ENCODE measurements around the gene FAM186B. TPM values are rescaled to one million over a fixed set of nuclear protein-coding genes. Genes with fewer than 3 reads are reported as not detected.

Gene FAM186B
- total RNA-seq, 4 donors from 2014 or later: 0.42 to 0.98 (median 0.44) TPM; not detected in 1

GRCh38 chr12:49585477-49586459 is 19.7 kb downstream of the FAM186B start:
- no peaks in the 10 kb centered on the region for H3K27me3 ChIP-seq
- peaks cover 0 to 11% (median 0%) of the 10 kb centered on the region in 3 donors for H3K36me3 ChIP-seq
- TF ChIP-seq POLR2A (IDR thresholded peaks at IDR 0.05) (no peak), CTCF (IDR thresholded peaks at IDR 0.05) (no peak), EP300 (IDR thresholded peaks at IDR 0.05) (no peak)
- DNase-seq (ENCODE audit: low spot score in 2 of 2): no peak
- H3K4me3 ChIP-seq: no peak overlapping the region
- H3K9me3 ChIP-seq: no peaks in the 10 kb centered on the region
- peak overlapping the region in 2 of 4 donors; percentile 18 to 43 for H3K27ac ChIP-seq
- WGBS, 2 donors: 62 to 66% methylated on average over 16 of the region's 16 CpGs
- H3K4me1 ChIP-seq: peaks cover 0 to 52% (median 9%) of the 10 kb centered on the region in 4 donors

GRCh38 chr12:49584591-49584990 is 20.8 kb downstream of the FAM186B start:
- H3K27ac ChIP-seq: peak overlapping the region in 2 of 4 donors; percentile 43 to 53
- no peak overlapping the region for H3K4me3 ChIP-seq
- no peak for DNase-seq (ENCODE audit: low spot score in 2 of 2)
- no peaks in the 10 kb centered on the region for H3K9me3 ChIP-seq
- peaks cover 0 to 11% (median 0%) of the 10 kb centered on the region in 3 donors for H3K36me3 ChIP-seq
- H3K4me1 ChIP-seq: peaks cover 0 to 60% (median 12%) of the 10 kb centered on the region in 4 donors
- 68 to 70% methylated on average over 7 of the region's 7 CpGs for WGBS, 2 donors
- no peaks in the 10 kb centered on the region for H3K27me3 ChIP-seq
- TF ChIP-seq EP300 (IDR thresholded peaks at IDR 0.05) (no peak), CTCF (IDR thresholded peaks at IDR 0.05) (no peak), POLR2A (IDR thresholded peaks at IDR 0.05) (no peak)

- Histone ChIP-seq H3K4me3 (no peak overlapping the region), H3K27ac (peak overlapping the region in 1 of 4 donors; percentile 54), H3K4me1 (peaks cover 0 to 54% (median 12%) of the 10 kb centered on the region in 4 donors), H3K27me3 (no peaks in the 10 kb centered on the region), H3K9me3 (no peaks in the 10 kb centered on the region), H3K36me3 (peaks cover 0 to 18% (median 0%) of the 10 kb centered on the region in 3 donors)
- WGBS, 2 donors: 62 to 64% methylated on average over 13 of the region's 13 CpGs
- TF ChIP-seq POLR2A (IDR thresholded peaks at IDR 0.05): no peak
- TF ChIP-seq EP300 (IDR thresholded peaks at IDR 0.05): no peak
- no peak for TF ChIP-seq CTCF (IDR thresholded peaks at IDR 0.05)
- DNase-seq (ENCODE audit: low spot score in 2 of 2): no peak
These were observed 21.9 kb downstream of the FAM186B start for GRCh38 chr12:49583366-49584094.

- Histone ChIP-seq H3K4me3 (no peak overlapping the region), H3K27ac (peak overlapping the region in 1 of 4 donors; percentile 18), H3K36me3 (peaks cover 0 to 25% (median 0%) of the 10 kb centered on the region in 3 donors), H3K9me3 (no peaks in the 10 kb centered on the region), H3K27me3 (no peaks in the 10 kb centered on the region), H3K4me1 (peaks cover 0 to 59% (median 12%) of the 10 kb centered on the region in 4 donors)
- no peak for DNase-seq (ENCODE audit: low spot score in 2 of 2)
- TF ChIP-seq POLR2A (IDR thresholded peaks at IDR 0.05) (no peak), EP300 (IDR thresholded peaks at IDR 0.05) (no peak), CTCF (IDR thresholded peaks at IDR 0.05) (no peak)
- 16 to 19% methylated on average over 4 of the region's 4 CpGs for WGBS, 2 donors
These were observed 22.6 kb downstream of the FAM186B start for GRCh38 chr12:49582850-49583249.
